GM21447 (cell line): Measurements from ENCODE around the gene FRYL.

Experiments used
- ATAC-seq: cut with Tn5 transposase; IDR thresholded peaks from one replicate; pipeline ENCODE4 v1.9.1; 2021; ENCODE audit not compliant: unreplicated experiment

The FRYL gene

DNA sequence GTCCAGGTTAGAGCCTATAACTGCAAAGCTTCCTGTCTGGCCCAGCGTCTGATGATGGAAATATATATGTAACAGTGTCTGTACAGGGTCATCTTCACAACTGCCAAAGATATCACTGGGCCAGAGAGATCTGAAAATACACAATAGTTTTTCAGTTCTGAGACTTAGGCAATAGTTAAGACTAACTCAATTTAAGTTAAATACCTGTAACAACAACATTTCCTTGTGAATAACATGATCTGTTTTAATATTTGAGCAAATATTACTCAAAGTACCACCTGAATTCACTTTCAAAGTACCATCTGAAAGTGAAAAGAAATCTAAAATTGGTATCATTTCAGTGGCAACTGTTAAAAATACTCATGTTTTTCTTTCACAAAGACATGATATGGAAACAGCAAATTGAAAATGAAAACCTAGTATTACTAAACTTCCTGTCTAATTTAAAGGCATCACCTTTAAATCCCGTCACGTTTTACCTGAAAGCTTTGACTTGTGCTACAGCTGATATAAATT is 280.5 kb downstream of the FRYL start:
- ATAC-seq: peak; percentile 84

DNA sequence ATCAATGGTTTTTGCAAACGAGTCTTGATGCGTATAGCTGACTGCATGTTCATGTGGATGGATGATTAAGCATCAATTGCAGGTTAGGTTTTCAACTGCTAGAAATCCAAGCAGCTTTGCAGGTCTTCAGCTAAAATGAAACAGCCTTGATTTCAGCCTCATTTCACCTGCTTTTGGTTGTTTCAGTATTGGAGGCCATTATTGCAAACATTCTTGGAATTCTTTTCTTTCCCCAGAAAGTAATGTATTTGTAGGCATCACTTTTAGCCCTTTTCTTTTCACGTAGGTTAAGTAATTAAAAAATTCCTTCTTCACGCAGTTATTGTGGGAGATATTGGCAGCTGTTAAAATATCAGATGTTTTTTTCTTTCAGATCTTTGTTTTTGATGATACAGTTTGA is 281.2 kb downstream of the FRYL start:
- no peak for ATAC-seq

- no peak for ATAC-seq
Observed at GRCh38 chr4:48495941-48496340, 284.1 kb downstream of the FRYL start.

DNA sequence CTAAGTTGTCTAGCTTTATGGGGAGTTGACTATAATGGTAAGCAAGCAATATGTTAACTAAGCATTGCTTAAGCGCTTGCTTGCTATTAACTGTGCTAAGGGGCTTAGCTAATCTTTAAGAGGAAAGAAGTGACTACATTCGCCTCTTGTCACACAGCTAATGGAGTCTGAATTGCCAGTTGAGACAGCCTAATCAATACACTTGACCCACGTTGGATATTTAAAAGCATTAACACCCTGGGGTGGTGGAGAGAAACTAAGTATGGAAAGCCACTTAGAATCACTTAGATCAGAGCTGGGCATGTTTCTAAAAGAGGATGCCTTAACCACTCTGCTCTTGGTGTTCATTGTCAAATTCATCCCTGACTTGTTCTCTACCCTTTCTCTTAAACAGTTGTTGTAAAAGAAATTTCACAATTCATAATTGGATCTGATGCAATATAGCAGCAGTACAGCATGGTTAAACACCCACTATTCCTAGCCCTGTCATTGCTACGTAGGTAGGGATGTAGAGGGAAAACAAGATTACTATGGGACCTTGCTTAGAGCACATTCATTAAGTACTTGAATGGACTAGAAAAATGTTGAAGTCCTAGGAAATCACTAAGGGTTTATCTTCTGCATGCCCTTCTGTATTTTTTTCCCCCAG is 286.5 kb downstream of the FRYL start:
- no peak for ATAC-seq

DNA sequence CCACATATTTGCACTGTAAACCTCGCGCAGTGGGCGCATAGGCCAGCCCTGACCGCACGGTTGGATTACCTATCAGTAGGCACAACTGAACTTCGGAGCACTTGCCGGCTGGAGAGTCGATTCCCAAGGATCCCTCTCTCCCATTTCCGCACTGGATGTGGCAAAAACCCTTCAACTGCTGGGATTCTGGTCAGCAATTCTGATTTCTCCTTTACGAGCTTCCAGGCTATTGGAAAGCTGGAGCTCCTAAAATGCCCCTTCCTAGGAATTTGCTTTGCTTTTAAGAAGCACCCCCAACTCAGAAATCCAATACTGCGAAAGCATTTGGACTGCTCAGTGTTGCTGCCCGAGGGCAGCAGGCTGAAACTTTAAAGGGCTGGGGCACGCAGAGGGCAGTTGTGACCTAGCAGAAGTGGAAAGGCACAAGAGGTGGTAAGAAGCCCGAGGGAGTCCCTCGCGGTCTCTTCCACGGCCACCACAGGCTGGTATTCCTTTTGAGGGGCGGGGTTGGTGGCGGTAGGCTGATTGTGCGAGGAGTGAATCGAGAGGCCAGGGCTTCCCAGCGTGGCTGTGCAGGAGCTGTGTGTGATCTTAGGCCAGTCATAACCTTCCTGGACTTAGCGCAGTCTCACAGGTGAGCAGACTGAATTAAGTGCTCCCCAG is 288.4 kb downstream of the FRYL start:
- ATAC-seq: no peak

DNA sequence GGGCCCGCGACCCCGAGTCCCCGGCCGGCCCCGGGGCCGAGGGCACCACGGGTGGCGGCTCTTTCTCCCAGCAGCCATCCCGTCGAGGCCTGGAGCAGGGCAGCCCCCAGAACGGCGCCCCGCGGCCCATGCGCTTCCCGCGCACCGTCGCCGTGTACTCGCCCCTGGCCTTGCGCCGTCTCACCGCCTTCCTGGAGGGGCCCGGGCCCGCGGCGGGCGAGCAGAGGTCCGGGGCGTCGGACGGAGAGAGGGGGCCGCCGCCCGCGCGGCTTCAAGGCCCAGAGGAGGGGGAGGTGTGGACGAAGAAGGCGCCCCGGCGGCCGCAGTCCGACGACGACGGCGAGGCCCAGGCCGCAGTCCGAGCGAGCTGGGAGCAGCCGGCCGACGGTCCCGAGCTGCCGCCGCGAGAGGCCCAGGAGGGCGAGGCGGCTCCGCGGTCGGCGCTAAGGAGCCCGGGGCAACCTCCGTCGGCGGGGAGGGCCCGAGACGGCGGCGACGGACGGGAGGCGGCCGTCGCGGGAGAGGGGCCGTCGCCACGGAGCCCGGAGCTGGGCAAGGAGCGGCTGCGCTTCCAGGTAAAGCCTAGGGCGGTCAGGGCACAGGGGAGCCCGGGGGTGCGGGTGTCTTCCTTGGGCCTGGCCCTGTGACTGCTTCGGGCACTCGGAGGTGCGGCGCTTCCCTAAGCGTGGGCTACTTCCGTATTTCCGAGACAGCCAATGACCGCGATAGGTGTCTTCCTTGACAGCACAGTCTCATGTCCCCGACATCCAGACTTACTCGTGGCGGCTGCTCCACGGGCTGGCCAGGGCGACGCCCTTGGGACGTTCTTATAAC is 289.2 kb downstream of the FRYL start:
- no peak for ATAC-seq

DNA sequence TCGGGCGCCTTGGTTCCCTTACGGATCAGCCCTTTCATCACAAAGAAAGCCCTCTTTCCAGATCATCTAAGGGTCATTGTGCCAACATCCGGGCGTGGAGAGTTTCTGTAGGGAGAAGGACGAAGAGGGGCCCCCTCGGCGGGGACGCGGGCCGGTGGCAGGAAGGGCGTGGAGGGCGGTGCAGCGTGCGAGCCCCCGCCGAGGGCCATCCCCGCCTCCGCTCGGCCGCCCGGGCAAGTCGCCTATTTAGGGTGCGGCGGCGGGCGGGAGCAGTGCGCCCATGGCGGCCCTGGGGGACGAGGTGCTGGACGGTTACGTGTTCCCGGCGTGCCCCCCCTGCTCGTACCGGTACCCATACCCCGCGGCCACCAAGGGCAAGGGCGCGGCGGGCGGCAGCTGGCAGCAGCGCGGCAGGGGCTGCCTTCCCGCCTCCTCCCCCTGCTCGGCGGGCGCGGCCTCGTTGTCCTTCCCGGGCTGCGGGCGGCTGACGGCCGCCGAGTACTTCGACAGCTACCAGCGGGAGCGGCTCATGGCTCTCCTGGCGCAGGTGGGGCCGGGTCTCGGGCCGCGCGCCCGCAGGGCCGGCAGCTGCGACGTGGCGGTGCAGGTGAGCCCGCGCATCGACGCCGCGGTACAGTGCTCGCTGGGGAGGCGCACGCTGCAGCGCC is 289.9 kb downstream of the FRYL start, which contains the start of gene ZAR1:
Gene ZAR1 (plus strand): TSS at position 241 of the 668 bp plus-strand sequence. CDS start 40 bp downstream, at position 281.
- ATAC-seq: no peak

- ATAC-seq: no peak
Observed at GRCh38 chr4:48489683-48490011, 290.4 kb downstream of the FRYL start.

DNA sequence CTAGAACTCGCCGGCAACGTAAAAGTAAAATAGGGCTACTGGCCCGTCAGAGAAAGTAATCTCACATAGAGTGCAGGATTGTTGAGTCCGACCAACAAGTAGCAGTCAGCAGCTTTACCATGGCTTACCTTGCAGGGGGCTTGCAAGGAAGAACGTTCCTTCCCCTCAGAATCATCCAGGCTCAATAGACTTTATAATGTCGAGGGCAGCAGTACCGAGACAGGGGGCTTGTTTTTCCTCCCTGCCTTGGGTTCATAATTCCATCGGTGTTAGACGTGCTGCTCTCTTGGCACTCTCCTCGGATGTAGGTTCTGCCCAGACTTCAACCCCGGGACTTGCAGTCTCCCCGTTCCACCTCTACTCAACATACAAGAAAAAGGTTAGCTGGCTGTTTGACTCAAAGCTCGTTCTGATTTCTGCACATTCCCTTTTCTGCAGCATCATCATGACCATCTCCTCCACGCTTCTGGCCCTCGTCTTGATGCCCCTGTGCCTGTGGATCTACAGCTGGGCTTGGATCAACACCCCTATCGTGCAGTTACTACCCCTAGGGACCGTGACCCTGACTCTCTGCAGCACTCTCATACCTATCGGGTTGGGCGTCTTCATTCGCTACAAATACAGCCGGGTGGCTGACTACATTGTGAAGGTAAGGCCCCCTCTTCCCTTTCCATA is 295.4 kb downstream of the FRYL start:
- no peak for ATAC-seq

- no peak for ATAC-seq
Observed at GRCh38 chr4:48483777-48484493, 296.1 kb downstream of the FRYL start.

GRCh38 chr4:48483006-48483776 is 296.9 kb downstream of the FRYL start, which contains the start of gene SLC10A4:
Gene SLC10A4 (plus strand): TSS chr4:48483343. CDS start chr4:48483562, 219 bp downstream.
- no peak for ATAC-seq

DNA sequence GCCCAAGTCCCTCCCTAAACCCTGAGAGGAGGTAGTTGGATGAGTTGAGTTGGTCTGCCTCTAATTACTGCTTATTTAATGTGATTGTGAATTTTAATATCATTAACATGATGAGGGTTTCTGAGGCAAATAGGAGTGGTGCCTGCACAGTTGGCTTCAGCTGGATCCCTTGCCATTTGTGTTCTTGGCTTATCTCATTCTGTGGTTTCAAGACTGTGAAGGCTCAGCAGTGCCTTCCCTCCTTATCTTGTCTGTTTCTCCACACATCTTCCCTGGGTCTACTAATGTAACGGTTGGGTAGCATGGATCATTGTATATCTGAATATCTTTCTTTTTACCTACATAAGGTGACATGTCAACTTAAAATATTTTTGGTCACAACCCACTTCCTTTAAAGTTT is 298.5 kb downstream of the FRYL start:
- no peak for ATAC-seq

DNA sequence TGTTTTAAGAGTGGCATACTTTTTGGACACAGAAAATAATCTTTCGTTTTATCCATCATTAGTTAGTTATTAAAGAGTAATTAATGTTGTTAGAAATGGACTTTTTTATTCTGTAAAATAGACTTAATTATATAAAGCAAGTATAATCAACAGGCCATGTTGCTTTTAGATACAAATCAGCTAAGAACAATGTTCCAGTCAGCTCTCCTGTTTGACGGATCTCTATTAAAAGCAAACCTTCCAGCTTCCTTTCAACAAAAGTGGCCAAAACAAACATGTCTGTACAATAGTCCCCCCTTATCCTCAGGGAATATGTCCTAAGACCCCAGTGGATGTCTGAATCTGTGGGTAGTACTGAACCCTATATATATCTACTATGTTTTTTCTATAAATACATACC is 301.8 kb downstream of the FRYL start:
- no peak for ATAC-seq

DNA sequence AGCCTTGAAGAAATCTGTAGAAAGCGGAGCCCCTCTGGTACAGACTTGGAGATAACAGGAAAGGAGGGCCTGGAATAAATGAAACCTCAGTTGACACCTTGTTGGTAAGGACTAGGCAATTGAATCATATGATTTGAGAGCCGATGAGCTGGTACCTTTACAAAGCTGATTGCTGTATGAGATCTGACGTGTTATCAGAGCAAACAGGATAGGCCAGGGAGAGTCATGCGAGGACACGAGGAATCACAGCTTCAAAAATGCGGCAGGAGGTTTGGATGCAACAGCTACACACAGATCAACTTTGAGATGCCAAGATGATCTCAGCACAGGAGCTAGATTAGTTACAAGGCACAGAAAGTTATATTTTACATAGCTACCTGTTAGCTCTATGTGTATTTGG is 304.3 kb downstream of the FRYL start:
- no peak for ATAC-seq

GRCh38 chr4:48472794-48473193 is 307.3 kb downstream of the FRYL start:
- no peak for ATAC-seq

GRCh38 chr4:48470570-48470969 is 309.5 kb downstream of the FRYL start:
- ATAC-seq: no peak

- no peak for ATAC-seq
Observed at GRCh38 chr4:48470137-48470536, 309.9 kb downstream of the FRYL start.

DNA sequence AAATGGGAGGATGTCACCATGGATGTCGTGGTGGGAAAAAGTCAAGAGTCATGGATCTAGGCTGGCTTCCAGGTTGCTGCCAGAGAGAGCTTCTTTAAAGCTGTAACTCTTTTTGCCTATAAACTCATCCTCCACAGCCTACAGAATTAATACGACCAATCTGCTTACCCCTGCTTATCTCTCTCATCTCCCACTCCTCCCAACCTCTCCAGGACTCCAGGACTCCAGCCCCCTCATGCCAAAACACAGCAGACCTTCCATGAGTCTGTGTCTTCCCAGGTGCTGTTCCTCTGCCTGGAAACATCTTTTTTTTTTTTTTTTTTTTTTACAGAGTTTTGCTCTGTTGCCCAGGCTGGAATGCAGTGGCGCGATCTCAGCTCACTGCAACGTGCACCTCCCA is 312.2 kb downstream of the FRYL start:
- no peak for ATAC-seq

- ATAC-seq: no peak
Observed at GRCh38 chr4:48467442-48467841, 312.6 kb downstream of the FRYL start.
